Measurements from ENCODE around the gene POU2F2. TPM values are rescaled to one million over a fixed set of nuclear protein-coding genes. Genes with fewer than 3 reads are reported as not detected.

POU2F2 gene
- total and polyA plus RNA-seq, 12 donors: 0.72 to 17.2 (median 3.1) TPM

- intact Hi-C loops (cut with DNase I): no loop called here
- Histone ChIP-seq H3K27ac (no peak overlapping the region), H3K4me3 (no peak overlapping the region), H3K9me3 (replicated peaks in 1 of 3) (no peaks in the 10 kb centered on the region), H3K36me3 (replicated peaks in 1 of 2) (no peaks in the 10 kb centered on the region), H3K4me1 (replicated peaks in 1 of 2) (no peaks in the 10 kb centered on the region), H3K27me3 (no peaks in the 10 kb centered on the region)
- DNase-seq: no peak
- WGBS, 4 donors: 51 to 62% (median 56%) methylated on average over 10 of the region's 10 CpGs
- TF ChIP-seq, protein P1, sequence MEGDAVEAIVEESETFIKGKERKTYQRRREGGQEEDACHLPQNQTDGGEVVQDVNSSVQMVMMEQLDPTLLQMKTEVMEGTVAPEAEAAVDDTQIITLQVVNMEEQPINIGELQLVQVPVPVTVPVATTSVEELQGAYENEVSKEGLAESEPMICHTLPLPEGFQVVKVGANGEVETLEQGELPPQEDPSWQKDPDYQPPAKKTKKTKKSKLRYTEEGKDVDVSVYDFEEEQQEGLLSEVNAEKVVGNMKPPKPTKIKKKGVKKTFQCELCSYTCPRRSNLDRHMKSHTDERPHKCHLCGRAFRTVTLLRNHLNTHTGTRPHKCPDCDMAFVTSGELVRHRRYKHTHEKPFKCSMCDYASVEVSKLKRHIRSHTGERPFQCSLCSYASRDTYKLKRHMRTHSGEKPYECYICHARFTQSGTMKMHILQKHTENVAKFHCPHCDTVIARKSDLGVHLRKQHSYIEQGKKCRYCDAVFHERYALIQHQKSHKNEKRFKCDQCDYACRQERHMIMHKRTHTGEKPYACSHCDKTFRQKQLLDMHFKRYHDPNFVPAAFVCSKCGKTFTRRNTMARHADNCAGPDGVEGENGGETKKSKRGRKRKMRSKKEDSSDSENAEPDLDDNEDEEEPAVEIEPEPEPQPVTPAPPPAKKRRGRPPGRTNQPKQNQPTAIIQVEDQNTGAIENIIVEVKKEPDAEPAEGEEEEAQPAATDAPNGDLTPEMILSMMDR (IDR thresholded peaks at IDR 0.05): no peak
- TF ChIP-seq POLR2A (IDR thresholded peaks at IDR 0.05): no peak
Observed at GRCh38 chr19:42113641-42114348, 18.5 kb downstream of the POU2F2 start.

DNA sequence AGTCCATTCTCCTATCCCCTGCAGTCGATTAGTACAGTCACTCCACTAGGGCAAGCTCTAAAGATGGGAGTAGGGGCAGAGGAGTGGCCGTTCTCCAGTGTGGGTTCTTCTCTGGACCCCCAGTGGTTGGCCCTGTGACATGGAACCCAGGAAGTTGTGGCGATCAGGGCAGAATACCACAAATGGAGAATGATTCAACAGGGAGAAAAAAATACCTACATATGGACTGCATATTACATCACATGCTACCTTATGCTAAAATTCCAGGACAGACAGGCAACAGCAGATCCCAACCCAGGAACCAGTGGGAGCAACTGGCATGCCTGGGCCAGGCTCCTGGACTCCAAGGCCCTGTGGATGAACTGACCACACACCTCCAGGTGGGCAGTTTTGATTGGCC lies 20.4 kb downstream of the POU2F2 start:
- H3K4me1 ChIP-seq (replicated peaks in 1 of 2): no peaks in the 10 kb centered on the region
- TF ChIP-seq, protein P1 (IDR thresholded peaks at IDR 0.05): no peak
- no peak for TF ChIP-seq POLR2A (IDR thresholded peaks at IDR 0.05)
- no peaks in the 10 kb centered on the region for H3K27me3 ChIP-seq
- no peak overlapping the region for H3K27ac ChIP-seq
- 75 to 83% (median 79%) methylated on average over 3 of the region's 3 CpGs for WGBS, 4 donors
- no peak for DNase-seq
- no peak overlapping the region for H3K4me3 ChIP-seq
- H3K36me3 ChIP-seq (replicated peaks in 1 of 2): no peaks in the 10 kb centered on the region
- intact Hi-C loops (cut with DNase I): no loop called here
- H3K9me3 ChIP-seq (replicated peaks in 1 of 3): no peaks in the 10 kb centered on the region

DNA sequence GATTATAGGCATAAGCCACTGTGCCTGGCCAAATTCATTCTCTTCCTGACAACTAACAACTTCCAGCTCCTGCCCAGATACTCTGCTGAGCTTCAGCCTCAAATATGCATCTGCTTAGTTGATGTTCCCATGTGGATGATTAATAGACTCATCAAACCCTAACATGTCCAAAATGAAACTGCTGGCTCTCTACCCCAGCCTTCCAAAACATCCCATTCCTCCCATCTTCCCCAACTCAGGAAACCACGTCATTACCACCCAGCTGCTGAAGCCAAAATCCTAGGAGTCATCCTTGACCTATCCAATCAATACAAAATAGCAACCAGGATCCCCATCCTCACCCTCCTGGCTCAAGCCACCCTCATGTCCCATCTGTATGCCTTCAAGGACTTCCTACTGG lies 20.9 kb downstream of the POU2F2 start:
- 53 to 68% (median 60%) methylated on average over 1 of the region's 1 CpG for WGBS, 4 donors
- no peaks in the 10 kb centered on the region for H3K4me1 ChIP-seq (replicated peaks in 1 of 2)
- TF ChIP-seq, protein P1 (IDR thresholded peaks at IDR 0.05): no peak
- TF ChIP-seq POLR2A (IDR thresholded peaks at IDR 0.05): no peak
- H3K27ac ChIP-seq: no peak overlapping the region
- H3K4me3 ChIP-seq: no peak overlapping the region
- H3K9me3 ChIP-seq (replicated peaks in 1 of 3): no peaks in the 10 kb centered on the region
- H3K27me3 ChIP-seq: no peaks in the 10 kb centered on the region
- intact Hi-C loops (cut with DNase I): no loop called here
- DNase-seq: no peak
- no peaks in the 10 kb centered on the region for H3K36me3 ChIP-seq (replicated peaks in 1 of 2)

DNA sequence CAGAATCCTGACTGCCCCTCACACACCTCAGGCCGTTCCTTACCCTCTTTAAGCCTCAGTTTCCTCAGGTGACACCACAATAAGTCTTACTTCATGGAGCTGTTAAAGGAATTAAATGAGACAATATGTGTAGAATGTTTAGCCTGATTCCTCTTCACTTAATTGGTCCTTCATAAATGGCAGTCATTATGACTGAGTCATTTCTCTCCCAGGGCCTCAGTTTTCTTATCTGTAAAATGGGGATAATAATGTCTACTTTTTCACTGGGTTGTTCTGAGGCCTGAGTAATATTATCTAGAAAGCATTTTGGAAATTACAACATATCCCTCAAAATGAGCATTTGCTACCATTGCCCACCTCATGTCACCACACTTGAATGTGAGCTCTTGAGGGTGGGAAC lies 21.6 kb downstream of the POU2F2 start:
- Histone ChIP-seq H3K9me3 (replicated peaks in 1 of 3) (no peaks in the 10 kb centered on the region), H3K4me1 (replicated peaks in 1 of 2) (no peaks in the 10 kb centered on the region), H3K27me3 (no peaks in the 10 kb centered on the region), H3K36me3 (replicated peaks in 1 of 2) (no peaks in the 10 kb centered on the region), H3K4me3 (no peak overlapping the region), H3K27ac (no peak overlapping the region)
- no peak for DNase-seq
- no peak for TF ChIP-seq POLR2A (IDR thresholded peaks at IDR 0.05)
- TF ChIP-seq, protein P1 (IDR thresholded peaks at IDR 0.05): no peak
- intact Hi-C loops (cut with DNase I): no loop called here
- WGBS, 4 donors: 69 to 92% (median 76%) methylated on average over 1 of the region's 1 CpG

Measured in adrenal gland (tissue), 12 donors.